GM18868 (cell line): ENCODE measurements around the gene PSEN1.

Experiments
- ATAC-seq: cut with Tn5 transposase; IDR thresholded peaks from one replicate; pipeline ENCODE4 v1.9.1; 2021; ENCODE audit warnings: mild to moderate bottlenecking, moderate library complexity; ENCODE audit not compliant: unreplicated experiment

PSEN1 gene

DNA sequence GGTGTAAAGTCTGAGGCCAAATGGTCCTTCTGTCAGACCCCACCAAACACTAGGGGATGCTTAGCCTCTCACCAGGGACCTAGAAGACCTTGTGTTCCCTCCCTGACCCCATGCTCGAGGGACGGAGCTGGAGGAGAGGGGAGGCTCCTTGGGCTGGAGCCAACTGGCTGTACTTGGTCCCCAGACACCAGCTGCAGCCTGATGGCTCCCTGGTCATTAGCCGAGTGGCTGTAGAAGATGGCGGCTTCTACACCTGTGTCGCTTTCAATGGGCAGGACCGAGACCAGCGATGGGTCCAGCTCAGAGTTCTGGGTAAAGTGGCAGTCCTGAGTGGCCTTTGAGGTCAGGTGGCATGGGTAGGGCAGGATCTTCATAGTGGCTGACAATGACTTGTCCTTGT lies 130.0 kb downstream of the PSEN1 start:
- no peak for ATAC-seq

DNA sequence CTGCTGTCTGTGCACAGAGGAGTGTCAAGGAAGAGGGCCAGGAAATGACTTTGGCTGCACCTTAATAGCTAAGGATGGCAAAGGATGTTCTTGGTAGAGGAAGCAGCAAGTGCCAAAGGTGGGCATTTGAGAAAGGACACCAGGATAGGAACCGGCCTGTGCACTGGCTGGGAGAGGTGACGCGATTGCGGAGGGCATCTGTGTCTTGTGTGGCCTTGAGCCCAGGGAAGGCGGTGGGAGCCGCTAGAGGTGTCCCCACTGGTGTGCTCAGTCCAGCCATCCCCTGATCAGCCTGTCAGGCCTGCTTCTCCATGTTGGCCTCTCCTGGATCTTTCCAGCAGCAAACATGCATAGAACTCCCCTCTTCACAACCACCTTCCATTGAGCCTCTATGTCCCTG lies 131.2 kb downstream of the PSEN1 start:
- no peak for ATAC-seq

DNA sequence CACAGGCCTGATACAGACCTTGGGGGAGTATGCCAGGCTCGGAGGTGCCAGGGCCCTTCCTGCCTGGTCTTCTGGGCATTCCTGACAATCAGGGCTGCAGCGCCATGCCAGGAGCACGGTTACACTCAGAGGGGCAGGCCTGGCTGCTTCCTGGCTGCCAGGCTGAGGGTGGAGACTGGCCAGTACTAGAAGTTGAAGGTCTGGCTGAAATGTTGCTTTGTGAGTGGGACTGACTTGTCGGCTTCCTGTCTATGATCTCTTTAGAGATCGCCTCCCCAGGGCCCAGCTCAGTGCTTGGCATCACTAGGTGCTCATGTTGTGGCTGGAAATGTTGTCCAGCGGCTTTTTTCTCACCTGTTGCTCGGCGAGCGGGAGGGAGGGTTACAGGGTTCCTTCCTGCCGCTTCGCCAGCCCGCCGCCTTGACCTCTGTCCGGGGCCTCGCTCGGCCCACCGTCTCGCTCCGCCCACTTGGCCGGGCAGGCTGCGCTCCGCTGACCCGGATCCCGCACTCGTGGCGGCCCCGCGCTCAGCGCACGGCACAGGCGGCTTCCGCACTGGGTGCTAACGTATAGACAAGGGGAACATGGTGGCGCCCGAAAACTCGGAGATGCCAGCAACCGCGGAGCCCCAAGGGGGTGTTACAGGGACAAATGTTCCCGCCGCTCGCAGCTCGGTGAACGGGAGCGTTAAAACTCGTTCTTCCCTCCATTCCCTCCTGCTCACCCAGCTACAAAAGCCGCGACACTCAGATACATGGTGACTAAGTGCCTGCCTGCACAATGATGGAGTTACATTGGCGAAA lies 133.6 kb downstream of the PSEN1 start:
- peak; percentile 72 for ATAC-seq

DNA sequence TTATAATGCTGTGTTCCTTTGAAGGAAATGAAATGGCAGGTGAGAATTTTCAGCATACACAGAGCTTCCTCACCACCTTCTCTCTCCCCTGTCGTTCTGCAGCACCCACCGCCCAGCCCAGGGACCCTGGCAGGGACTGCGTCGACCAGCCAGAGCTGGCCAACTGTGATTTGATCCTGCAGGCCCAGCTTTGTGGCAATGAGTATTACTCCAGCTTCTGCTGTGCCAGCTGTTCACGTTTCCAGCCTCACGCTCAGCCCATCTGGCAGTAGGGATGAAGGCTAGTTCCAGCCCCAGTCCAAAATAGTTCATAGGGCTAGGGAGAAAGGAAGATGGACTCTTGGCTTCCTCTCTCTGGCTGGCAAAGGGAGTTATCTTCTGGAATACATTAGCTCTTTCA lies 136.1 kb downstream of the PSEN1 start:
- no peak for ATAC-seq
